Small intestine (tissue), 7 donors: Measurements from ENCODE around the gene YWHAQ. TPM values are rescaled to one million over a fixed set of nuclear protein-coding genes. Genes with fewer than 3 reads are reported as not detected.
A peak's percentile ranks its signal among the peaks of the same experiment; 100 is the strongest.
"Not testable (repeated sequence)": the region's sequence is repeated elsewhere in the genome, so short reads cannot be mapped to it uniquely, and the experiment has no call there.

ENCODE experiments used
- DNase-seq, 2 donors: peaks; one replicate each; pipeline versions ENCODE4 v3.0.0 to v3.0.0-alpha.2; 2013
- FAIRE-seq: peaks from 2 replicates; lab custom pipeline; 2012; peaks lifted over from hg19 to GRCh38; lab: Jason Lieb, UNC
- H3K27ac ChIP-seq, 3 donors: one replicate each; pipeline ENCODE4 v1.5.1; 2013; ENCODE audit warnings: low read length in 2 of 3, mild to moderate bottlenecking in 2 of 3, control low read depth in 1 of 3, inconsistent platforms in 1 of 3, low read depth in 1 of 3, moderate library complexity in 1 of 3
- H3K27me3 ChIP-seq, 3 donors: one replicate each; pipeline ENCODE4 v1.6.1; 2013; ENCODE audit warnings: low read length in 3 of 3, inconsistent platforms in 1 of 3; ENCODE audit not compliant: control insufficient read depth in 3 of 3, insufficient read depth in 3 of 3
- H3K36me3 ChIP-seq, 3 donors: one replicate each; pipeline ENCODE4 v1.6.1; 2013; ENCODE audit warnings: low read length in 3 of 3, inconsistent platforms in 1 of 3, low read depth in 1 of 3, mild to moderate bottlenecking in 1 of 3, moderate library complexity in 1 of 3; ENCODE audit not compliant: control insufficient read depth in 3 of 3, insufficient read depth in 2 of 3
- H3K4me1 ChIP-seq, 3 donors: one replicate each; pipeline ENCODE4 v1.6.1; 2013; ENCODE audit warnings: low read length in 2 of 3, inconsistent platforms in 1 of 3, low read depth in 1 of 3, mild to moderate bottlenecking in 1 of 3, moderate library complexity in 1 of 3; ENCODE audit not compliant: control insufficient read depth in 3 of 3, insufficient read depth in 2 of 3
- H3K4me3 ChIP-seq, 3 donors: one replicate each; pipeline ENCODE4 v1.5.1; 2013; ENCODE audit warnings: low read length in 3 of 3, control low read depth in 1 of 3, inconsistent platforms in 1 of 3, low read depth in 1 of 3, mild to moderate bottlenecking in 1 of 3, moderate library complexity in 1 of 3
- H3K9me3 ChIP-seq, 2 donors: one replicate each; pipeline ENCODE4 v1.6.1; 2013; ENCODE audit warnings: low read depth in 1 of 2, low read length in 1 of 2; ENCODE audit not compliant: control insufficient read depth in 2 of 2, insufficient read depth in 1 of 2
- WGBS, 3 donors: extraction: QIAGEN DNeasy Blood & Tissue Kit; methylation state at CpG; one replicate each; pipeline ENCODE4 v1.1.7; 2013; 5-methylcytosine and 5-hydroxymethylcytosine counted together
- polyA plus RNA-seq, 4 donors: library from polyadenylated mRNA; stranded (reverse) in 3 of 4; unstranded in 1 of 4; fragments of 200-250 nt in 3 of 4; fragments of 120-200 nt in 1 of 4; gene quantifications; one replicate each; pipeline versions ENCODE4 v1.2.1 to v1.2.3, GENCODE V29; 2013
- donor health status: healthy with polysubstance abuse.
- donor health status: control.
- donor health status: control.
- donor health status: Bipolar disorder and iron deficiency.
- donor health status: healthy.

Gene YWHAQ
- polyA plus RNA-seq, 4 donors, result 123 to 215 (median 173) TPM

DNA sequence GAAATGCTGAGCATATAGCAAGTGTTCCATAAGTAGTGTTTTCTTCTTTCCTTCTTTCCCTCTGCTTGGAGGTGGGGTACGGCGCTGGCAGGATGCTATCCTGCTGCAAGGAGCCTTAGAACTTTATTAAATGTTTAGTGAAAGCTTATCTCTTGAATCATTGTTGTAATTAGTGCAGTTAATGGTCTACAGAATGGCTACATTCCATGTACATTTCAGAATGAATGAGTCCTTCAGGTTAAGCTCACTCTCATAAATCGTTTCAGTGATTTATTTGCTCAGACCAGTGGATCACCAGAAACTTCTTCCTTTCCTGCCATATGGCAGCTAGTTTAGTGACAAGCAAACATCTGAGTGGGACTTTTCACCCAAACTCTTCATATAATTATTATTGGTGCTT is 3.3 kb upstream of the YWHAQ start:
- DNase-seq (no peak), FAIRE-seq (no peak)
- H3K27ac ChIP-seq, result no peak overlapping the region
- no peaks in the 10 kb centered on the region for H3K27me3 ChIP-seq
- no peaks in the 10 kb centered on the region for H3K9me3 ChIP-seq
- 64 to 76% (median 69%) methylated on average over 3 of the region's 3 CpGs for WGBS, 3 donors
- H3K36me3 ChIP-seq, result peaks cover 0 to 2% (median 0%) of the 10 kb centered on the region in 3 donors
- peaks cover 0 to 11% (median 0%) of the 10 kb centered on the region in 3 donors for H3K4me1 ChIP-seq
- no peak overlapping the region for H3K4me3 ChIP-seq

GRCh38 chr2:9631878-9632700 is 1.3 kb upstream of the YWHAQ start:
- Histone ChIP-seq H3K27me3 (no peaks in the 10 kb centered on the region), H3K36me3 (peaks cover 0 to 5% (median 2%) of the 10 kb centered on the region in 3 donors), H3K9me3 (no peaks in the 10 kb centered on the region), H3K27ac (no peak overlapping the region), H3K4me3 (no peak overlapping the region), H3K4me1 (peaks cover 3 to 29% (median 7%) of the 10 kb centered on the region in 3 donors)
- no peak for DNase-seq
- 84 to 87% (median 85%) methylated on average over 13 of the region's 13 CpGs for WGBS, 3 donors
- no peak for FAIRE-seq

- Histone ChIP-seq H3K4me1 (peaks cover 3 to 34% (median 11%) of the 10 kb centered on the region in 3 donors), H3K27me3 (no peaks in the 10 kb centered on the region), H3K27ac (peak overlapping the region in 2 of 3 donors; percentile 7 to 96), H3K9me3 (no peaks in the 10 kb centered on the region), H3K36me3 (peaks cover 0 to 6% (median 2%) of the 10 kb centered on the region in 3 donors), H3K4me3 (peak overlapping the region in 2 of 3 donors; percentile 76 to 92)
- DNase-seq (no peak), FAIRE-seq (no peak)
- 25 to 33% (median 26%) methylated on average over 4 of the region's 4 CpGs for WGBS, 3 donors
Measured at GRCh38 chr2:9631553-9631819, 689 bp upstream of the YWHAQ start.

GRCh38 chr2:9630117-9630735 is 571 bp downstream of the YWHAQ start:
- Histone ChIP-seq H3K4me3 (peak overlapping the region; percentile 59 to 92 (median 76)), H3K27me3 (no peaks in the 10 kb centered on the region)
- 0 to 1% (median 0%) methylated on average over 47 to 67 of the region's 67 CpGs for WGBS, 3 donors

GRCh38 chr2:9629222-9630116 is 1.3 kb downstream of the YWHAQ start:
- peak; percentile 29 to 44 for DNase-seq
- peaks cover 3 to 34% (median 11%) of the 10 kb centered on the region in 3 donors for H3K4me1 ChIP-seq
- H3K27ac ChIP-seq, result peak overlapping the region; percentile 86 to 96 (median 94)
- FAIRE-seq, result no peak
- WGBS, 3 donors, result 1 to 4% (median 2%) methylated on average over 20 of the region's 20 CpGs
- H3K36me3 ChIP-seq, result peaks cover 2 to 10% (median 3%) of the 10 kb centered on the region in 3 donors
- peak overlapping the region; percentile 59 to 92 (median 76) for H3K4me3 ChIP-seq
- no peaks in the 10 kb centered on the region for H3K27me3 ChIP-seq
- no peaks in the 10 kb centered on the region for H3K9me3 ChIP-seq

More at GRCh38 chr2:9630117-9630735, 571 bp downstream of the YWHAQ start:
- DNase-seq (peak; percentile 73 to 93), FAIRE-seq (no peak)
- H3K9me3 ChIP-seq, result no peaks in the 10 kb centered on the region
- H3K27ac ChIP-seq, result peak overlapping the region; percentile 86 to 96 (median 94)
- H3K4me1 ChIP-seq, result peaks cover 3 to 34% (median 11%) of the 10 kb centered on the region in 3 donors
- H3K36me3 ChIP-seq, result peaks cover 2 to 9% (median 3%) of the 10 kb centered on the region in 3 donors

- H3K9me3 ChIP-seq, result no peaks in the 10 kb centered on the region
- 58 to 73% (median 69%) methylated on average over 2 of the region's 2 CpGs for WGBS, 3 donors
- no peak for DNase-seq
- peaks cover 3 to 34% (median 11%) of the 10 kb centered on the region in 3 donors for H3K4me1 ChIP-seq
- H3K36me3 ChIP-seq, result peaks cover 2 to 20% (median 3%) of the 10 kb centered on the region in 3 donors
- no peaks in the 10 kb centered on the region for H3K27me3 ChIP-seq
- no peak overlapping the region for H3K27ac ChIP-seq
- no peak for FAIRE-seq
- H3K4me3 ChIP-seq, result no peak overlapping the region
Measured at GRCh38 chr2:9627310-9627709, 3.5 kb downstream of the YWHAQ start.

- DNase-seq, result no peak
- Histone ChIP-seq H3K9me3 (no peaks in the 10 kb centered on the region), H3K27ac (no peak overlapping the region), H3K4me3 (no peak overlapping the region), H3K4me1 (peaks cover 6 to 18% (median 14%) of the 10 kb centered on the region in 3 donors), H3K27me3 (no peaks in the 10 kb centered on the region), H3K36me3 (peaks cover 0 to 22% (median 3%) of the 10 kb centered on the region in 3 donors)
- no peak for FAIRE-seq
- WGBS, 3 donors, result 81 to 91% (median 88%) methylated on average over 9 of the region's 9 CpGs
Measured at GRCh38 chr2:9623151-9623550, 7.6 kb downstream of the YWHAQ start.

DNA sequence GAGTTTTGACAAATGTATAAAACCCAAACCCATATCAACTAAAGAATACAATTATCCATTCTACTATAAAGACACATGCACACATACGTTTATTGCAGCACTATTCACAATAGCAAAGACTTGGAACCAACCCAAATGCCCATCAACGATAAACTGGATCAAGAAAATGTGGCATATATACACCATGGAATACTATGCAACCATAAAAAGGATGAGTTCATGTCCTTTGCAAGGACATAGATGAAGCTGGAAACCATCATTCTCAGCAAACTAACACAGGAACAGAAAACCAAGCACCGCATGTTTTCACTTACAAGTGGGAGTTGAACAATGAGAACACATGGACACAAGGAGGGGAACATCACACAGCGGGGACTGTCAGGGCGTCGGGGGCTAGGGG is 9.1 kb downstream of the YWHAQ start:
- FAIRE-seq, result not testable (repeated sequence)
- H3K4me1 ChIP-seq, result peaks cover 4 to 10% (median 4%) of the 10 kb centered on the region in 3 donors

More for the DNA sequence above, 9.1 kb downstream of the YWHAQ start:
- H3K36me3 ChIP-seq, result peaks cover 0 to 21% (median 3%) of the 10 kb centered on the region in 3 donors
- DNase-seq, H3K27me3 ChIP-seq, H3K4me3 ChIP-seq, H3K27ac ChIP-seq, H3K9me3 ChIP-seq: not testable (repeated sequence)
- 84 to 89% (median 89%) methylated on average over 6 of the region's 6 CpGs for WGBS, 3 donors
